Karpas-422 (cell line): Measurements from ENCODE around the gene ZIM2. TPM values are rescaled to one million over a fixed set of nuclear protein-coding genes. Genes with fewer than 3 reads are reported as not detected.
"Not testable (repeated sequence)": the region's sequence is repeated elsewhere in the genome, so short reads cannot be mapped to it uniquely, and the experiment has no call there.

Experiments
- DNase-seq: peaks from one replicate; pipeline ENCODE4 v3.0.0-alpha.2; 2015
- H2AFZ ChIP-seq: fragments of 200-600 bp; sonication (generic); 2 replicates; pipeline ENCODE4 v1.6.1; 2014; ENCODE audit warnings: antibody characterized with exemption, low read length, mixed read lengths
- H3K27ac ChIP-seq: fragments of 200-600 bp; sonication (generic); 2 replicates; pipeline ENCODE4 v1.5.1; 2014; ENCODE audit warnings: mild to moderate bottlenecking, low read length, moderate library complexity
- H3K27me3 ChIP-seq: fragments of 200-600 bp; sonication (generic); 2 replicates; pipeline ENCODE4 v1.6.1; 2014; ENCODE audit warnings: low read length, mixed read lengths
- H3K36me3 ChIP-seq: fragments of 200-600 bp; sonication (generic); 2 replicates; pipeline ENCODE4 v1.6.1; 2014; ENCODE audit warnings: low read length, mixed read lengths; ENCODE audit not compliant: insufficient read depth
- H3K4me1 ChIP-seq: fragments of 200-600 bp; sonication (generic); 2 replicates; pipeline ENCODE4 v1.6.1; 2014; ENCODE audit warnings: mild to moderate bottlenecking, low read length, mixed read lengths
- H3K4me2 ChIP-seq: fragments of 200-600 bp; sonication (generic); 2 replicates; pipeline ENCODE4 v1.6.1; 2014; ENCODE audit warnings: low read length, low read depth, mild to moderate bottlenecking; ENCODE audit not compliant: poor library complexity, severe bottlenecking
- H3K4me3 ChIP-seq: fragments of 200-600 bp; sonication (generic); 2 replicates; pipeline ENCODE4 v1.5.1; 2014; ENCODE audit warnings: mild to moderate bottlenecking, antibody characterized with exemption, low read length, mixed read lengths
- H3K79me2 ChIP-seq: fragments of 200-600 bp; sonication (generic); 2 replicates; pipeline ENCODE4 v1.6.1; 2014; ENCODE audit warnings: mild to moderate bottlenecking, low read length, mixed read lengths
- H3K9ac ChIP-seq: fragments of 200-600 bp; sonication (generic); 2 replicates; pipeline ENCODE4 v1.6.0; 2014; ENCODE audit warnings: low read length
- H3K9me2 ChIP-seq: fragments of 200-600 bp; sonication (generic), shearing (Covaris generic); replicated peaks from 2 replicates; pipeline ENCODE4 v1.6.0; 2014; ENCODE audit warnings: mild to moderate bottlenecking, low read length, moderate library complexity; ENCODE audit not compliant: insufficient read depth
- H3K9me3 ChIP-seq: fragments of 300-700, 200-600 bp; sonication (generic); 2 replicates; pipeline ENCODE4 v1.6.1; 2014; ENCODE audit warnings: low read length, mixed read lengths
- H4K20me1 ChIP-seq: fragments of 200-600 bp; sonication (generic); 2 replicates; pipeline ENCODE4 v1.6.1; 2014; ENCODE audit warnings: mild to moderate bottlenecking, antibody characterized with exemption, low read length, low read depth; ENCODE audit not compliant: insufficient read depth
- total RNA-seq: library from RNA; depleted of rRNA; stranded (reverse); fragments of >200 nt; shearing (Covaris generic); gene quantifications from 2 replicates; pipeline ENCODE4 v1.2.3, GENCODE V29; 2014; ENCODE audit warnings: low replicate concordance

ZIM2 gene
- total RNA-seq, 1 experiment from 2014 or later = not detected

- Histone ChIP-seq H3K9ac (no peak overlapping the region), H3K4me2 (no peak overlapping the region), H3K27ac (no peak overlapping the region), H3K4me3 (no peak overlapping the region), H3K4me1 (no peaks in the 10 kb centered on the region), H3K9me3 (no peaks in the 10 kb centered on the region), H3K27me3 (no peaks in the 10 kb centered on the region; the same call in 1 of the 2 replicates), H3K9me2 (no peaks in the 10 kb centered on the region), H4K20me1 (no peaks in the 10 kb centered on the region), H2AFZ (no peak overlapping the region), H3K36me3 (no peaks in the 10 kb centered on the region), H3K79me2 (no peaks in the 10 kb centered on the region)
- DNase-seq = no peak
These were observed 16.3 kb upstream of the ZIM2 start for GRCh38 chr19:56856822-56857221.

- H3K9ac ChIP-seq, DNase-seq, H3K27ac ChIP-seq, H3K4me1 ChIP-seq, H3K9me2 ChIP-seq, H3K4me3 ChIP-seq, H4K20me1 ChIP-seq, H3K79me2 ChIP-seq, H3K4me2 ChIP-seq, H3K36me3 ChIP-seq, H3K9me3 ChIP-seq, H2AFZ ChIP-seq, H3K27me3 ChIP-seq: not testable (repeated sequence)
These were observed 11.8 kb upstream of the ZIM2 start for GRCh38 chr19:56852361-56852760.

GRCh38 chr19:56848166-56848565, 7.6 kb upstream of the ZIM2 start:
- H4K20me1 ChIP-seq = no peaks in the 10 kb centered on the region
- H2AFZ ChIP-seq = no peak overlapping the region
- no peaks in the 10 kb centered on the region for H3K79me2 ChIP-seq
- H3K4me1 ChIP-seq = no peaks in the 10 kb centered on the region
- H3K4me3 ChIP-seq = no peak overlapping the region
- no peak for DNase-seq
- H3K9ac ChIP-seq = no peak overlapping the region
- no peaks in the 10 kb centered on the region for H3K9me3 ChIP-seq
- H3K27me3 ChIP-seq = no peaks in the 10 kb centered on the region
- no peak overlapping the region for H3K4me2 ChIP-seq
- no peaks in the 10 kb centered on the region for H3K36me3 ChIP-seq
- H3K27ac ChIP-seq = no peak overlapping the region
- H3K9me2 ChIP-seq = no peaks in the 10 kb centered on the region; the same call in 1 of the 2 replicates

GRCh38 chr19:56842412-56842811, 1.9 kb upstream of the ZIM2 start:
- Histone ChIP-seq H3K4me2 (no peak overlapping the region), H3K9me2 (no peaks in the 10 kb centered on the region), H4K20me1 (no peaks in the 10 kb centered on the region), H3K9ac (no peak overlapping the region), H3K27me3 (no peaks in the 10 kb centered on the region), H3K79me2 (no peaks in the 10 kb centered on the region), H3K27ac (no peak overlapping the region), H3K9me3 (peaks cover 23% of the 10 kb centered on the region), H3K4me3 (no peak overlapping the region), H3K4me1 (no peaks in the 10 kb centered on the region), H2AFZ (no peak overlapping the region), H3K36me3 (no peaks in the 10 kb centered on the region)
- DNase-seq = no peak

- Histone ChIP-seq H3K79me2 (no peaks in the 10 kb centered on the region), H2AFZ (no peak overlapping the region), H3K9me2 (no peaks in the 10 kb centered on the region), H3K27me3 (no peaks in the 10 kb centered on the region), H4K20me1 (no peaks in the 10 kb centered on the region), H3K9me3 (peaks cover 27% of the 10 kb centered on the region), H3K4me2 (no peak overlapping the region), H3K4me3 (no peak overlapping the region), H3K9ac (no peak overlapping the region), H3K4me1 (no peaks in the 10 kb centered on the region), H3K36me3 (no peaks in the 10 kb centered on the region), H3K27ac (no peak overlapping the region)
- no peak for DNase-seq
These were observed 642 bp upstream of the ZIM2 start for GRCh38 chr19:56841193-56841543.

GRCh38 chr19:56839652-56840450, 675 bp downstream of the ZIM2 start:
- no peak overlapping the region for H3K9ac ChIP-seq
- H3K9me2 ChIP-seq = no peaks in the 10 kb centered on the region
- no peaks in the 10 kb centered on the region for H3K36me3 ChIP-seq
- no peak overlapping the region for H3K4me2 ChIP-seq
- DNase-seq = no peak
- no peak overlapping the region for H3K4me3 ChIP-seq
- H3K4me1 ChIP-seq = no peaks in the 10 kb centered on the region
- H3K9me3 ChIP-seq = peaks cover 27% of the 10 kb centered on the region
- no peaks in the 10 kb centered on the region for H3K79me2 ChIP-seq
- no peaks in the 10 kb centered on the region for H4K20me1 ChIP-seq
- no peaks in the 10 kb centered on the region for H3K27me3 ChIP-seq
- no peak overlapping the region for H3K27ac ChIP-seq
- H2AFZ ChIP-seq = no peak overlapping the region

GRCh38 chr19:56838909-56839651, 1.4 kb downstream of the ZIM2 start:
- Histone ChIP-seq H3K4me1 (no peaks in the 10 kb centered on the region), H3K79me2 (no peaks in the 10 kb centered on the region), H2AFZ (no peak overlapping the region), H3K27me3 (no peaks in the 10 kb centered on the region), H3K36me3 (no peaks in the 10 kb centered on the region), H4K20me1 (no peaks in the 10 kb centered on the region), H3K9ac (no peak overlapping the region), H3K4me3 (no peak overlapping the region), H3K4me2 (no peak overlapping the region), H3K9me2 (no peaks in the 10 kb centered on the region), H3K9me3 (peaks cover 27% of the 10 kb centered on the region), H3K27ac (no peak overlapping the region)
- no peak for DNase-seq

GRCh38 chr19:56838024-56838908, 2.3 kb downstream of the ZIM2 start:
- Histone ChIP-seq H3K9ac (no peak overlapping the region), H3K4me3 (no peak overlapping the region)

More at GRCh38 chr19:56838024-56838908, 2.3 kb downstream of the ZIM2 start:
- Histone ChIP-seq H3K9me3 (peaks cover 27% of the 10 kb centered on the region), H4K20me1 (no peaks in the 10 kb centered on the region), H3K79me2 (no peaks in the 10 kb centered on the region), H3K27me3 (no peaks in the 10 kb centered on the region), H3K4me2 (no peak overlapping the region), H3K9me2 (no peaks in the 10 kb centered on the region), H3K4me1 (no peaks in the 10 kb centered on the region), H3K36me3 (no peaks in the 10 kb centered on the region), H2AFZ (no peak overlapping the region), H3K27ac (no peak overlapping the region)
- DNase-seq = no peak
